SK-N-SH (cell line): ENCODE results near the gene EMILIN2. TPM values are rescaled to one million over a fixed set of nuclear protein-coding genes. Genes with fewer than 3 reads are reported as not detected.

ENCODE experiments used
- CTCF ChIA-PET: fragments of 300-600, 350-600 bp; formaldehyde crosslinking; extraction: SDS; loops from one replicate; lab custom pipeline; 2021; lab: Yijun Ruan, JAX
- POLR2A ChIA-PET: fragments of 350-600 bp; sonication (Branson Sonifier 250); formaldehyde crosslinking; extraction: SDS; loops from one replicate; lab custom pipeline; 2020; ENCODE audit warnings: antibody characterized with exemption, inconsistent platforms; lab: Yijun Ruan, JAX
- DNase-seq: peaks from one replicate; pipeline ENCODE4 v3.0.0; 2012
- H2AFZ ChIP-seq: fragments of 200-600 bp; sonication (generic); 2 replicates; pipeline ENCODE4 v1.8.1; 2016; ENCODE audit warnings: antibody characterized with exemption, mild to moderate bottlenecking, low read depth
- H3F3A ChIP-seq: fragments of 200-600 bp; sonication (generic); replicated peaks from 2 replicates; pipeline ENCODE3; 2016; ENCODE audit warnings: antibody characterized with exemption, mild to moderate bottlenecking; ENCODE audit not compliant: insufficient read depth
- H3K27ac ChIP-seq, 2 experiments: fragments of 200-500 bp in 1 of 2; fragments of 200-600 bp in 1 of 2; sonication (Bioruptor generic) in 1 of 2; sonication (generic), shearing (Covaris generic) in 1 of 2; 2 replicates each; pipeline versions ENCODE4 v1.5.1 to v1.6.1; 2014 to 2016; ENCODE audit warnings: low read depth in 2 of 2, inconsistent platforms in 1 of 2, low read length in 1 of 2, mild to moderate bottlenecking in 1 of 2, mixed read lengths in 1 of 2
- H3K27me3 ChIP-seq: fragments of 200-600 bp; sonication (generic), shearing (Covaris generic); 2 replicates; pipeline ENCODE4 v1.6.1; 2016; ENCODE audit warnings: mixed run types; ENCODE audit not compliant: insufficient read depth
- H3K36me3 ChIP-seq, 2 experiments: fragments of 200-500 bp in 1 of 2; fragments of 200-600 bp in 1 of 2; sonication (Bioruptor generic) in 1 of 2; sonication (generic) in 1 of 2; replicated peaks in 1 of 2; 2 replicates each; pipeline versions ENCODE3 to v1.5.1; 2014 to 2016; ENCODE audit warnings: low read length in 1 of 2, mild to moderate bottlenecking in 1 of 2; ENCODE audit not compliant: insufficient read depth in 2 of 2, control insufficient read depth in 1 of 2
- H3K4me1 ChIP-seq, 2 experiments: fragments of 200-500 bp in 1 of 2; fragments of 200-600 bp in 1 of 2; sonication (Bioruptor generic) in 1 of 2; sonication (generic), shearing (Covaris generic) in 1 of 2; 2 replicates each; pipeline versions ENCODE4 v1.5.1 to v1.6.1; 2014 to 2016; ENCODE audit warnings: low read depth in 1 of 2, low read length in 1 of 2, mixed run types in 1 of 2; ENCODE audit not compliant: insufficient read depth in 2 of 2, control insufficient read depth in 1 of 2
- H3K4me2 ChIP-seq: fragments of 200-600 bp; sonication (generic), shearing (Covaris generic); 2 replicates; pipeline ENCODE4 v1.6.1; 2017; ENCODE audit warnings: mixed run types
- H3K4me3 ChIP-seq, 2 experiments: fragments of 200-500 bp in 1 of 2; fragments of 200-600 bp in 1 of 2; sonication (Bioruptor generic) in 1 of 2; sonication (generic), shearing (Covaris generic) in 1 of 2; 2 replicates each; pipeline versions ENCODE4 v1.5.1 to v1.8.1; 2014 to 2016; ENCODE audit warnings: low read depth in 2 of 2, inconsistent platforms in 1 of 2, low read length in 1 of 2, mild to moderate bottlenecking in 1 of 2, mixed read lengths in 1 of 2, moderate library complexity in 1 of 2
- H3K79me2 ChIP-seq: fragments of 200-600 bp; sonication (generic); 2 replicates; pipeline ENCODE4 v1.8.1; 2017; ENCODE audit warnings: mild to moderate bottlenecking; ENCODE audit not compliant: insufficient read depth
- H3K9ac ChIP-seq: fragments of 200-600 bp; sonication (generic); 2 replicates; pipeline ENCODE4 v1.6.1; 2017; ENCODE audit warnings: mixed run types
- H3K9me2 ChIP-seq: fragments of 200-600 bp; sonication (generic); 2 replicates; pipeline ENCODE4 v1.6.1; 2017; ENCODE audit warnings: mixed run types
- H3K9me3 ChIP-seq: fragments of 200-600 bp; sonication (generic); 2 replicates; pipeline ENCODE4 v1.6.1; 2017; ENCODE audit warnings: mixed run types, mild to moderate bottlenecking, moderate library complexity
- H4K20me1 ChIP-seq: fragments of 200-600 bp; sonication (generic); 2 replicates; pipeline ENCODE4 v1.6.1; 2017; ENCODE audit warnings: mild to moderate bottlenecking, mixed run types; ENCODE audit not compliant: insufficient read depth
- CHD2 ChIP-seq: fragments of 150-350 bp; IDR thresholded peaks from 2 replicates; pipeline ENCODE4 v1.6.1; 2018; ENCODE audit warnings: low read length; ENCODE audit not compliant: partially characterized antibody
- EZH2phosphoT487 ChIP-seq: fragments of 200-600 bp; sonication (generic); IDR thresholded peaks from 2 replicates; pipeline ENCODE4 v1.6.1; 2017; ENCODE audit warnings: low read depth, mixed run types, mild to moderate bottlenecking, antibody characterized with exemption, moderate library complexity, borderline replicate concordance
- FOXJ3 ChIP-seq: sonication (generic); formaldehyde crosslinking; IDR thresholded peaks from 2 replicates; pipeline ENCODE4 v1.5.1; 2020; ENCODE audit warnings: mild to moderate bottlenecking, missing genetic modification reagents
- GABPA ChIP-seq: IDR thresholded peaks from 2 replicates; pipeline ENCODE4 v1.4.0; 2012; ENCODE audit warnings: low read depth, mild to moderate bottlenecking
- MXI1 ChIP-seq: IDR thresholded peaks from 2 replicates; pipeline ENCODE4 v1.6.1; 2012; ENCODE audit warnings: mild to moderate bottlenecking, low read depth, low read length, improper control_type of control experiment
- NFIC ChIP-seq: IDR thresholded peaks from 2 replicates; pipeline ENCODE4 v1.4.0; 2012; ENCODE audit warnings: borderline replicate concordance
- NRF1 ChIP-seq: IDR thresholded peaks from 2 replicates; pipeline ENCODE4 v1.6.1; 2012; ENCODE audit warnings: low read depth, mild to moderate bottlenecking, low read length
- POLR2AphosphoS5 ChIP-seq: IDR thresholded peaks from 2 replicates; pipeline ENCODE4 v1.6.1; 2012; ENCODE audit warnings: low read depth, low read length
- RAD21 ChIP-seq: IDR thresholded peaks from 2 replicates; pipeline ENCODE4 v1.6.1; 2012; ENCODE audit warnings: mild to moderate bottlenecking, low read length
- SIN3A ChIP-seq: IDR thresholded peaks from 2 replicates; pipeline ENCODE4 v1.6.1; 2012; ENCODE audit warnings: low read depth, mild to moderate bottlenecking, low read length, moderate library complexity, borderline replicate concordance
- SMC3 ChIP-seq: IDR thresholded peaks from 2 replicates; pipeline ENCODE4 v1.6.1; 2012; ENCODE audit warnings: low read depth, low read length, improper control_type of control experiment
- TAF1 ChIP-seq: IDR thresholded peaks from 2 replicates; pipeline ENCODE4 v1.6.1; 2012; ENCODE audit warnings: low read depth, mild to moderate bottlenecking, low read length, moderate library complexity, borderline replicate concordance
- TCF12 ChIP-seq: IDR thresholded peaks from 2 replicates; pipeline ENCODE4 v1.4.0; 2012
- TEAD4 ChIP-seq: IDR thresholded peaks from 2 replicates; pipeline ENCODE4 v1.4.0; 2012; ENCODE audit warnings: mild to moderate bottlenecking, borderline replicate concordance; ENCODE audit not compliant: insufficient read depth
- YY1 ChIP-seq: IDR thresholded peaks from 2 replicates; pipeline ENCODE4 v1.4.0; 2012; ENCODE audit warnings: low read depth, mild to moderate bottlenecking
- WGBS: methylation state at CpG from one replicate; pipeline ENCODE4 v1.1.6; 2017; ENCODE audit warnings: low lambda C conversion rate; 5-methylcytosine and 5-hydroxymethylcytosine counted together
- polyA plus RNA-seq, 3 experiments: library from polyadenylated mRNA; depleted of rRNA; stranded (reverse); fragments of >200 nt; gene quantifications; 2 replicates each; pipeline ENCODE4 v1.2.3, GENCODE V29; 2012
- TF ChIP-seq, protein P1 (sequence below): fragments of 200-600 bp; sonication (generic); IDR thresholded peaks from 2 replicates; pipeline ENCODE4 v1.6.1; 2017; ENCODE audit warnings: antibody characterized with exemption, mild to moderate bottlenecking, moderate library complexity
- TF ChIP-seq, protein P2 (sequence below): IDR thresholded peaks from 2 replicates; pipeline ENCODE4 v1.6.1; 2012; ENCODE audit warnings: mild to moderate bottlenecking, low read depth, low read length, moderate library complexity
- TF ChIP-seq, protein P3 (sequence below): fragments of 150-350 bp; IDR thresholded peaks from 2 replicates; pipeline ENCODE4 v1.6.1; 2017; ENCODE audit warnings: antibody characterized with exemption, low read length, low read depth, borderline replicate concordance
- TF ChIP-seq, protein P4 (sequence below): IDR thresholded peaks from 2 replicates; pipeline ENCODE4 v1.4.0; 2012; ENCODE audit warnings: low read depth, borderline replicate concordance
- TF ChIP-seq, protein P5 (sequence below): IDR thresholded peaks from 2 replicates; pipeline ENCODE4 v1.4.0; 2012; ENCODE audit warnings: low read depth

The EMILIN2 gene
- polyA plus RNA-seq, 1 of the 3 experiments (the other 2 are of a cell fraction) = 1.4 TPM

DNA sequence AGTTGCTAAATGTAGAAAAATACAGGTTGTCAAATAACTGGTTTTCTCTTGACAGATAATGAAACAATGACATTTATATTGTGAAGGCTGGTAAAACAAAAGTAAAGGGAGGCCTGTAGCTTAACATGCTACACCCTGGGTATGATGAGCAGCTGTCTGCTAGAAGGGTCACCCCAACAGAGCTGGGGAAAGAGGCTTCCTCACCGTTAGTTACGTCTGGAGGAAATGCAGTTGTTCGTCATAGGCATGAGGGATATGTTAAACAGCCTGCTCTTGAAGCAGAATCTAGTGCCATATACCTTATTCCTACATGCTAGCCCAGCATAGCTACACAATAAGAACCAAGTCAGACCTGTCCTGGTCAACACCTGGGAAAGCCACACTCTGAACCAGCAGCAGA is 116.2 kb downstream of the EMILIN2 start (continued):
- TF ChIP-seq, protein P1, sequence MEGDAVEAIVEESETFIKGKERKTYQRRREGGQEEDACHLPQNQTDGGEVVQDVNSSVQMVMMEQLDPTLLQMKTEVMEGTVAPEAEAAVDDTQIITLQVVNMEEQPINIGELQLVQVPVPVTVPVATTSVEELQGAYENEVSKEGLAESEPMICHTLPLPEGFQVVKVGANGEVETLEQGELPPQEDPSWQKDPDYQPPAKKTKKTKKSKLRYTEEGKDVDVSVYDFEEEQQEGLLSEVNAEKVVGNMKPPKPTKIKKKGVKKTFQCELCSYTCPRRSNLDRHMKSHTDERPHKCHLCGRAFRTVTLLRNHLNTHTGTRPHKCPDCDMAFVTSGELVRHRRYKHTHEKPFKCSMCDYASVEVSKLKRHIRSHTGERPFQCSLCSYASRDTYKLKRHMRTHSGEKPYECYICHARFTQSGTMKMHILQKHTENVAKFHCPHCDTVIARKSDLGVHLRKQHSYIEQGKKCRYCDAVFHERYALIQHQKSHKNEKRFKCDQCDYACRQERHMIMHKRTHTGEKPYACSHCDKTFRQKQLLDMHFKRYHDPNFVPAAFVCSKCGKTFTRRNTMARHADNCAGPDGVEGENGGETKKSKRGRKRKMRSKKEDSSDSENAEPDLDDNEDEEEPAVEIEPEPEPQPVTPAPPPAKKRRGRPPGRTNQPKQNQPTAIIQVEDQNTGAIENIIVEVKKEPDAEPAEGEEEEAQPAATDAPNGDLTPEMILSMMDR = no peak
- no peak for TF ChIP-seq SMC3
- TF ChIP-seq FOXJ3 (CRISPR knock-in tag) = no peak
- TF ChIP-seq RAD21 = no peak
- no peak for TF ChIP-seq GABPA
- TF ChIP-seq NFIC = no peak

DNA sequence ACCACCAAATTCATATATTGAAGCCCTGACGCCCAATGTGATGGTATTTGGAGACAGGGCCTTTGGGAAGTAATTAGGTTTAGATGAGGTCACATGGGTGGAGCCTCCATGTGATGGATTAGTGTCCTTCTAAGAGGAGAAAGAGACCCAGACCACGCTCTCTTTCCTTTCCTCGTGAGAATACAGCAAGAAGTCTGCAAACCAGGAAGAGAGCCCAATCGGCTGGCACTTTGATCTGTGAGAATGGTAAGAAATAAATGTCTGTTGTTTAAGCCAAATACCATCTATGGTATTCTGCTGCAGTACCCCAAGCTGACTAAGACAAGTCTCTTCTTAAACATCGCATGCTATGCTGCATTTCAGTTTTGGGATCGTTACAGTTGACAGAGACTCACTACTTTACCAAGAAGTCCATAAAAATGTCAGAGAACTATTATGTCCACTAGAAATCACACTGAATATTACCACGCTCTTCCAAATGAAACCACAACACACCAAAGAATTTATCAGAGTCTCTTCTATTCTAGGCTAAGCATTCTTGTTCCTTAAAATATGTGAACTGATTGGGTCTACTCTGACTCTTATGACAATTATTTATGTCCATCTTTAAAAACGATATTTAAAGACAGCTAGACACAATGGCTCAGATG is 117.7 kb downstream of the EMILIN2 start:
- POLR2A ChIA-PET = no interaction called here
- Histone ChIP-seq H3K9ac (no peak overlapping the region), H3K79me2 (peaks cover 71% of the 10 kb centered on the region), H4K20me1 (no peaks in the 10 kb centered on the region), H3K4me1 (peaks cover 9 to 13% of the 10 kb centered on the region in 2 experiments; a peak in 3 of 4 replicates), H3K9me2 (no peaks in the 10 kb centered on the region), H3K27me3 (no peaks in the 10 kb centered on the region), H3K27ac (no peak overlapping the region), H3K9me3 (no peaks in the 10 kb centered on the region), H3F3A (no peaks in the 10 kb centered on the region), H3K4me2 (no peak overlapping the region), H3K4me3 (no peak overlapping the region), H2AFZ (no peak overlapping the region), H3K36me3 (no peaks in the 10 kb centered on the region)
- WGBS = 95% methylated on average over 8 of the region's 8 CpGs
- DNase-seq = no peak
- CTCF ChIA-PET = no interaction called here
- TF ChIP-seq TAF1 = no peak
- no peak for TF ChIP-seq EZH2phosphoT487
- TF ChIP-seq NRF1 = no peak
- TF ChIP-seq, protein P1 = no peak
- no peak for TF ChIP-seq YY1
- no peak for TF ChIP-seq POLR2AphosphoS5
- TF ChIP-seq, protein P2, sequence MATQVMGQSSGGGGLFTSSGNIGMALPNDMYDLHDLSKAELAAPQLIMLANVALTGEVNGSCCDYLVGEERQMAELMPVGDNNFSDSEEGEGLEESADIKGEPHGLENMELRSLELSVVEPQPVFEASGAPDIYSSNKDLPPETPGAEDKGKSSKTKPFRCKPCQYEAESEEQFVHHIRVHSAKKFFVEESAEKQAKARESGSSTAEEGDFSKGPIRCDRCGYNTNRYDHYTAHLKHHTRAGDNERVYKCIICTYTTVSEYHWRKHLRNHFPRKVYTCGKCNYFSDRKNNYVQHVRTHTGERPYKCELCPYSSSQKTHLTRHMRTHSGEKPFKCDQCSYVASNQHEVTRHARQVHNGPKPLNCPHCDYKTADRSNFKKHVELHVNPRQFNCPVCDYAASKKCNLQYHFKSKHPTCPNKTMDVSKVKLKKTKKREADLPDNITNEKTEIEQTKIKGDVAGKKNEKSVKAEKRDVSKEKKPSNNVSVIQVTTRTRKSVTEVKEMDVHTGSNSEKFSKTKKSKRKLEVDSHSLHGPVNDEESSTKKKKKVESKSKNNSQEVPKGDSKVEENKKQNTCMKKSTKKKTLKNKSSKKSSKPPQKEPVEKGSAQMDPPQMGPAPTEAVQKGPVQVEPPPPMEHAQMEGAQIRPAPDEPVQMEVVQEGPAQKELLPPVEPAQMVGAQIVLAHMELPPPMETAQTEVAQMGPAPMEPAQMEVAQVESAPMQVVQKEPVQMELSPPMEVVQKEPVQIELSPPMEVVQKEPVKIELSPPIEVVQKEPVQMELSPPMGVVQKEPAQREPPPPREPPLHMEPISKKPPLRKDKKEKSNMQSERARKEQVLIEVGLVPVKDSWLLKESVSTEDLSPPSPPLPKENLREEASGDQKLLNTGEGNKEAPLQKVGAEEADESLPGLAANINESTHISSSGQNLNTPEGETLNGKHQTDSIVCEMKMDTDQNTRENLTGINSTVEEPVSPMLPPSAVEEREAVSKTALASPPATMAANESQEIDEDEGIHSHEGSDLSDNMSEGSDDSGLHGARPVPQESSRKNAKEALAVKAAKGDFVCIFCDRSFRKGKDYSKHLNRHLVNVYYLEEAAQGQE = no peak
- no peak for TF ChIP-seq TEAD4
- TF ChIP-seq SIN3A = no peak
- TF ChIP-seq, protein P3, sequence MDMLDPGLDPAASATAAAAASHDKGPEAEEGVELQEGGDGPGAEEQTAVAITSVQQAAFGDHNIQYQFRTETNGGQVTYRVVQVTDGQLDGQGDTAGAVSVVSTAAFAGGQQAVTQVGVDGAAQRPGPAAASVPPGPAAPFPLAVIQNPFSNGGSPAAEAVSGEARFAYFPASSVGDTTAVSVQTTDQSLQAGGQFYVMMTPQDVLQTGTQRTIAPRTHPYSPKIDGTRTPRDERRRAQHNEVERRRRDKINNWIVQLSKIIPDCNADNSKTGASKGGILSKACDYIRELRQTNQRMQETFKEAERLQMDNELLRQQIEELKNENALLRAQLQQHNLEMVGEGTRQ = no peak
- no peak for TF ChIP-seq TCF12
- no peak for TF ChIP-seq NFIC
- TF ChIP-seq, protein P4, sequence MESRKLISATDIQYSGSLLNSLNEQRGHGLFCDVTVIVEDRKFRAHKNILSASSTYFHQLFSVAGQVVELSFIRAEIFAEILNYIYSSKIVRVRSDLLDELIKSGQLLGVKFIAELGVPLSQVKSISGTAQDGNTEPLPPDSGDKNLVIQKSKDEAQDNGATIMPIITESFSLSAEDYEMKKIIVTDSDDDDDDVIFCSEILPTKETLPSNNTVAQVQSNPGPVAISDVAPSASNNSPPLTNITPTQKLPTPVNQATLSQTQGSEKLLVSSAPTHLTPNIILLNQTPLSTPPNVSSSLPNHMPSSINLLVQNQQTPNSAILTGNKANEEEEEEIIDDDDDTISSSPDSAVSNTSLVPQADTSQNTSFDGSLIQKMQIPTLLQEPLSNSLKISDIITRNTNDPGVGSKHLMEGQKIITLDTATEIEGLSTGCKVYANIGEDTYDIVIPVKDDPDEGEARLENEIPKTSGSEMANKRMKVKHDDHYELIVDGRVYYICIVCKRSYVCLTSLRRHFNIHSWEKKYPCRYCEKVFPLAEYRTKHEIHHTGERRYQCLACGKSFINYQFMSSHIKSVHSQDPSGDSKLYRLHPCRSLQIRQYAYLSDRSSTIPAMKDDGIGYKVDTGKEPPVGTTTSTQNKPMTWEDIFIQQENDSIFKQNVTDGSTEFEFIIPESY = no peak
- TF ChIP-seq, protein P5, sequence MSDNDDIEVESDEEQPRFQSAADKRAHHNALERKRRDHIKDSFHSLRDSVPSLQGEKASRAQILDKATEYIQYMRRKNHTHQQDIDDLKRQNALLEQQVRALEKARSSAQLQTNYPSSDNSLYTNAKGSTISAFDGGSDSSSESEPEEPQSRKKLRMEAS = no peak
- no peak for TF ChIP-seq MXI1
- TF ChIP-seq CHD2 = no peak
